GM23338 (cell line): ENCODE results near the gene CTNNA3.

Experiments used
- CREB1 ChIP-seq: fragments of 250-450 bp; sonication (Bioruptor Pico); IDR thresholded peaks from 2 replicates; pipeline ENCODE4 v1.5.0; 2020; ENCODE audit warnings: low read depth, mild to moderate bottlenecking, moderate library complexity
- EZH2 ChIP-seq: fragments of 200-600 bp; sonication (generic); IDR thresholded peaks from one replicate; pipeline ENCODE4 v1.8.0; 2017; ENCODE audit warnings: antibody characterized with exemption, mild to moderate bottlenecking, low read depth; ENCODE audit not compliant: unreplicated experiment
- EZH2phosphoT487 ChIP-seq: fragments of 200-600 bp; sonication (generic); IDR thresholded peaks from one replicate; pipeline ENCODE4 v1.8.1; 2018; ENCODE audit warnings: antibody characterized with exemption; ENCODE audit not compliant: unreplicated experiment
- NANOG ChIP-seq: IDR thresholded peaks from 2 replicates; pipeline ENCODE4 v1.6.1; 2016; ENCODE audit warnings: antibody characterized with exemption, borderline replicate concordance
- POLR2AphosphoS5 ChIP-seq: IDR thresholded peaks from 2 replicates; pipeline ENCODE4 v1.6.1; 2016; ENCODE audit warnings: antibody characterized with exemption, low read depth
- TF ChIP-seq, protein P1 (sequence below): IDR thresholded peaks from 2 replicates; pipeline ENCODE4 v1.6.1; 2016; ENCODE audit warnings: antibody characterized with exemption
- TF ChIP-seq, protein P2 (sequence below), 2 experiments: fragments of 200-600 bp in 1 of 2; sonication (generic) in 1 of 2; conservative IDR thresholded peaks; 2 replicates each; pipeline versions ENCODE4 v1.5.1 to v1.6.1; 2016 to 2017; ENCODE audit warnings: antibody characterized with exemption in 2 of 2, low read depth in 2 of 2, mild to moderate bottlenecking in 2 of 2, moderate library complexity in 1 of 2
- TF ChIP-seq, protein P3 (sequence below): IDR thresholded peaks from one replicate; pipeline ENCODE4 v1.6.1; 2018; ENCODE audit warnings: antibody characterized with exemption; ENCODE audit not compliant: unreplicated experiment

DNA sequence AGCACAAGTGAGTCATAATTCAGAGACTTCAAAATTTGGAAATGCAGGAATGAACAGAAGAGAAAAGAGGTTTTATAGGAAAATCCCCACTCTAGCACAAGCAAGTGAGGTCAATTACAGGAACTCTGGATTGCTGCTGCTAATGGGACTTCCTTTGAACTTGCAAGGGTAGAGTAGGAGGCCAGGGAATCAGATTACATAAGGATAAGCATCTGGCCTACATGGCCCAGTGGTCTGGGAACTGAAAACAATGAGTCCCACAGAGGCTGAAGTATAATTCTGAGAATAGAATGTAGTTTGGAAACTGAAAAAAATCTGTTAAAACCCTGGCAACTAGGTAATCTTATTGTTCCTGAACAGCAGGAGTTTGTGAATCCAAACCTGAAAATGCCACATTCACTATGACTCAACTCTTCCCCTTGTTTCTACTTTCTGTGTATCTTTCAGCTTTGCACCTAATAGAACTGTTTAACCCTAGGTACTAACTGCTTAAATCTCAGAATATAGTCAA is 66.5 kb downstream of the CTNNA3 start:
- TF ChIP-seq, protein P1, sequence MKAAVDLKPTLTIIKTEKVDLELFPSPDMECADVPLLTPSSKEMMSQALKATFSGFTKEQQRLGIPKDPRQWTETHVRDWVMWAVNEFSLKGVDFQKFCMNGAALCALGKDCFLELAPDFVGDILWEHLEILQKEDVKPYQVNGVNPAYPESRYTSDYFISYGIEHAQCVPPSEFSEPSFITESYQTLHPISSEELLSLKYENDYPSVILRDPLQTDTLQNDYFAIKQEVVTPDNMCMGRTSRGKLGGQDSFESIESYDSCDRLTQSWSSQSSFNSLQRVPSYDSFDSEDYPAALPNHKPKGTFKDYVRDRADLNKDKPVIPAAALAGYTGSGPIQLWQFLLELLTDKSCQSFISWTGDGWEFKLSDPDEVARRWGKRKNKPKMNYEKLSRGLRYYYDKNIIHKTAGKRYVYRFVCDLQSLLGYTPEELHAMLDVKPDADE = no peak
- TF ChIP-seq NANOG (no peak), POLR2AphosphoS5 (no peak), EZH2 (no peak), EZH2phosphoT487 (no peak), CREB1 (CRISPR knock-in tag) (no peak)
- TF ChIP-seq, protein P2, sequence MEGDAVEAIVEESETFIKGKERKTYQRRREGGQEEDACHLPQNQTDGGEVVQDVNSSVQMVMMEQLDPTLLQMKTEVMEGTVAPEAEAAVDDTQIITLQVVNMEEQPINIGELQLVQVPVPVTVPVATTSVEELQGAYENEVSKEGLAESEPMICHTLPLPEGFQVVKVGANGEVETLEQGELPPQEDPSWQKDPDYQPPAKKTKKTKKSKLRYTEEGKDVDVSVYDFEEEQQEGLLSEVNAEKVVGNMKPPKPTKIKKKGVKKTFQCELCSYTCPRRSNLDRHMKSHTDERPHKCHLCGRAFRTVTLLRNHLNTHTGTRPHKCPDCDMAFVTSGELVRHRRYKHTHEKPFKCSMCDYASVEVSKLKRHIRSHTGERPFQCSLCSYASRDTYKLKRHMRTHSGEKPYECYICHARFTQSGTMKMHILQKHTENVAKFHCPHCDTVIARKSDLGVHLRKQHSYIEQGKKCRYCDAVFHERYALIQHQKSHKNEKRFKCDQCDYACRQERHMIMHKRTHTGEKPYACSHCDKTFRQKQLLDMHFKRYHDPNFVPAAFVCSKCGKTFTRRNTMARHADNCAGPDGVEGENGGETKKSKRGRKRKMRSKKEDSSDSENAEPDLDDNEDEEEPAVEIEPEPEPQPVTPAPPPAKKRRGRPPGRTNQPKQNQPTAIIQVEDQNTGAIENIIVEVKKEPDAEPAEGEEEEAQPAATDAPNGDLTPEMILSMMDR (conservative IDR thresholded peaks at IDR 0.05; ENCODE audit: low read depth in 2 of 2) = no peak
- TF ChIP-seq, protein P3, sequence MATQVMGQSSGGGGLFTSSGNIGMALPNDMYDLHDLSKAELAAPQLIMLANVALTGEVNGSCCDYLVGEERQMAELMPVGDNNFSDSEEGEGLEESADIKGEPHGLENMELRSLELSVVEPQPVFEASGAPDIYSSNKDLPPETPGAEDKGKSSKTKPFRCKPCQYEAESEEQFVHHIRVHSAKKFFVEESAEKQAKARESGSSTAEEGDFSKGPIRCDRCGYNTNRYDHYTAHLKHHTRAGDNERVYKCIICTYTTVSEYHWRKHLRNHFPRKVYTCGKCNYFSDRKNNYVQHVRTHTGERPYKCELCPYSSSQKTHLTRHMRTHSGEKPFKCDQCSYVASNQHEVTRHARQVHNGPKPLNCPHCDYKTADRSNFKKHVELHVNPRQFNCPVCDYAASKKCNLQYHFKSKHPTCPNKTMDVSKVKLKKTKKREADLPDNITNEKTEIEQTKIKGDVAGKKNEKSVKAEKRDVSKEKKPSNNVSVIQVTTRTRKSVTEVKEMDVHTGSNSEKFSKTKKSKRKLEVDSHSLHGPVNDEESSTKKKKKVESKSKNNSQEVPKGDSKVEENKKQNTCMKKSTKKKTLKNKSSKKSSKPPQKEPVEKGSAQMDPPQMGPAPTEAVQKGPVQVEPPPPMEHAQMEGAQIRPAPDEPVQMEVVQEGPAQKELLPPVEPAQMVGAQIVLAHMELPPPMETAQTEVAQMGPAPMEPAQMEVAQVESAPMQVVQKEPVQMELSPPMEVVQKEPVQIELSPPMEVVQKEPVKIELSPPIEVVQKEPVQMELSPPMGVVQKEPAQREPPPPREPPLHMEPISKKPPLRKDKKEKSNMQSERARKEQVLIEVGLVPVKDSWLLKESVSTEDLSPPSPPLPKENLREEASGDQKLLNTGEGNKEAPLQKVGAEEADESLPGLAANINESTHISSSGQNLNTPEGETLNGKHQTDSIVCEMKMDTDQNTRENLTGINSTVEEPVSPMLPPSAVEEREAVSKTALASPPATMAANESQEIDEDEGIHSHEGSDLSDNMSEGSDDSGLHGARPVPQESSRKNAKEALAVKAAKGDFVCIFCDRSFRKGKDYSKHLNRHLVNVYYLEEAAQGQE = no peak
